ENCODE results near the gene HDAC7.
A peak's percentile ranks its signal among the peaks of the same experiment; 100 is the strongest.

Gene HDAC7

DNA sequence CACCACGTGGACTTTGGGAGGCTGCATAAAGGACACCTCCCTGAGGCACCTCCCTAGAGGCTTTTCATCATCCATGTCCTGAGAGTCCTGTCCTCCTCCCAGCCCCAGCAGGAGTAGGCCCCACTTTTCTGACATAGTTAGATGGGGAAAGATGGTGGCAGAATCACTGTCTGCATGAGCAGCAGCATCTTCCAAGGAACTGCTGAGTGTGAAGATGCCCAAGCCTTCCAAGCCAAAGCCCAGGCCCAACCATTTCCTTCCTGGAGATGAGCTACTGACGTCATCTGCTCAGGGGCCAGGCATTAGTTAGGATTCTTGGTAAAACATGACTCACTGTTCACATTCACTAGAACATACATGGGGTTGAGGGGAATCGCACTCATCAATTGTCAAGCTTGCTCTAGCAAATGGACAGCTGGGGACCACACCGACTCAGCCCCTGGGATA lies 47.8 kb upstream of the HDAC7 start:
- TF ChIP-seq, protein P1, sequence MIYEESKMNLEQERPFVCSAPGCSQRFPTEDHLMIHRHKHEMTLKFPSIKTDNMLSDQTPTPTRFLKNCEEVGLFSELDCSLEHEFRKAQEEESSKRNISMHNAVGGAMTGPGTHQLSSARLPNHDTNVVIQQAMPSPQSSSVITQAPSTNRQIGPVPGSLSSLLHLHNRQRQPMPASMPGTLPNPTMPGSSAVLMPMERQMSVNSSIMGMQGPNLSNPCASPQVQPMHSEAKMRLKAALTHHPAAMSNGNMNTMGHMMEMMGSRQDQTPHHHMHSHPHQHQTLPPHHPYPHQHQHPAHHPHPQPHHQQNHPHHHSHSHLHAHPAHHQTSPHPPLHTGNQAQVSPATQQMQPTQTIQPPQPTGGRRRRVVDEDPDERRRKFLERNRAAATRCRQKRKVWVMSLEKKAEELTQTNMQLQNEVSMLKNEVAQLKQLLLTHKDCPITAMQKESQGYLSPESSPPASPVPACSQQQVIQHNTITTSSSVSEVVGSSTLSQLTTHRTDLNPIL (CRISPR knock-in tag; IDR thresholded peaks at IDR 0.05; ENCODE audit: low read depth), result no peak
- no peak for TF ChIP-seq OSR1 (CRISPR knock-in tag; IDR thresholded peaks at IDR 0.05)
- TF ChIP-seq TOX (CRISPR knock-in tag; IDR thresholded peaks at IDR 0.05; ENCODE audit: borderline replicate concordance), result no peak
- TF ChIP-seq ZC3H10 (CRISPR knock-in tag; IDR thresholded peaks at IDR 0.05), result no peak
- no peak for TF ChIP-seq ZNF565 (CRISPR knock-in tag; conservative IDR thresholded peaks at IDR 0.05; ENCODE audit: low read depth)
- TF ChIP-seq, protein P2, sequence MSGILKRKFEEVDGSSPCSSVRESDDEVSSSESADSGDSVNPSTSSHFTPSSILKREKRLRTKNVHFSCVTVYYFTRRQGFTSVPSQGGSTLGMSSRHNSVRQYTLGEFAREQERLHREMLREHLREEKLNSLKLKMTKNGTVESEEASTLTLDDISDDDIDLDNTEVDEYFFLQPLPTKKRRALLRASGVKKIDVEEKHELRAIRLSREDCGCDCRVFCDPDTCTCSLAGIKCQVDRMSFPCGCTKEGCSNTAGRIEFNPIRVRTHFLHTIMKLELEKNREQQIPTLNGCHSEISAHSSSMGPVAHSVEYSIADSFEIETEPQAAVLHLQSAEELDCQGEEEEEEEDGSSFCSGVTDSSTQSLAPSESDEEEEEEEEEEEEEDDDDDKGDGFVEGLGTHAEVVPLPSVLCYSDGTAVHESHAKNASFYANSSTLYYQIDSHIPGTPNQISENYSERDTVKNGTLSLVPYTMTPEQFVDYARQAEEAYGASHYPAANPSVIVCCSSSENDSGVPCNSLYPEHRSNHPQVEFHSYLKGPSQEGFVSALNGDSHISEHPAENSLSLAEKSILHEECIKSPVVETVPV (CRISPR knock-in tag; IDR thresholded peaks at IDR 0.05), result no peak
- no peak for TF ChIP-seq ZFP3 (CRISPR knock-in tag; IDR thresholded peaks at IDR 0.05)
- no peak for TF ChIP-seq ARNTL (CRISPR knock-in tag; IDR thresholded peaks at IDR 0.05; ENCODE audit: borderline replicate concordance, low read depth)
- TF ChIP-seq SNAI2 (CRISPR knock-in tag; IDR thresholded peaks at IDR 0.05), result no peak
- TF ChIP-seq ISL1 (CRISPR knock-in tag; IDR thresholded peaks at IDR 0.05), result no peak
- no peak for TF ChIP-seq ESRRG (CRISPR knock-in tag; IDR thresholded peaks at IDR 0.05)
- no peak for TF ChIP-seq GLIS3 (CRISPR knock-in tag; IDR thresholded peaks at IDR 0.05)
- TF ChIP-seq, protein P3, sequence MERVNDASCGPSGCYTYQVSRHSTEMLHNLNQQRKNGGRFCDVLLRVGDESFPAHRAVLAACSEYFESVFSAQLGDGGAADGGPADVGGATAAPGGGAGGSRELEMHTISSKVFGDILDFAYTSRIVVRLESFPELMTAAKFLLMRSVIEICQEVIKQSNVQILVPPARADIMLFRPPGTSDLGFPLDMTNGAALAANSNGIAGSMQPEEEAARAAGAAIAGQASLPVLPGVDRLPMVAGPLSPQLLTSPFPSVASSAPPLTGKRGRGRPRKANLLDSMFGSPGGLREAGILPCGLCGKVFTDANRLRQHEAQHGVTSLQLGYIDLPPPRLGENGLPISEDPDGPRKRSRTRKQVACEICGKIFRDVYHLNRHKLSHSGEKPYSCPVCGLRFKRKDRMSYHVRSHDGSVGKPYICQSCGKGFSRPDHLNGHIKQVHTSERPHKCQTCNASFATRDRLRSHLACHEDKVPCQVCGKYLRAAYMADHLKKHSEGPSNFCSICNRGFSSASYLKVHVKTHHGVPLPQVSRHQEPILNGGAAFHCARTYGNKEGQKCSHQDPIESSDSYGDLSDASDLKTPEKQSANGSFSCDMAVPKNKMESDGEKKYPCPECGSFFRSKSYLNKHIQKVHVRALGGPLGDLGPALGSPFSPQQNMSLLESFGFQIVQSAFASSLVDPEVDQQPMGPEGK (CRISPR knock-in tag; IDR thresholded peaks at IDR 0.05; ENCODE audit: borderline replicate concordance), result no peak
- no peak for TF ChIP-seq ZNF8 (CRISPR knock-in tag; IDR thresholded peaks at IDR 0.05)
- TF ChIP-seq, protein P4, sequence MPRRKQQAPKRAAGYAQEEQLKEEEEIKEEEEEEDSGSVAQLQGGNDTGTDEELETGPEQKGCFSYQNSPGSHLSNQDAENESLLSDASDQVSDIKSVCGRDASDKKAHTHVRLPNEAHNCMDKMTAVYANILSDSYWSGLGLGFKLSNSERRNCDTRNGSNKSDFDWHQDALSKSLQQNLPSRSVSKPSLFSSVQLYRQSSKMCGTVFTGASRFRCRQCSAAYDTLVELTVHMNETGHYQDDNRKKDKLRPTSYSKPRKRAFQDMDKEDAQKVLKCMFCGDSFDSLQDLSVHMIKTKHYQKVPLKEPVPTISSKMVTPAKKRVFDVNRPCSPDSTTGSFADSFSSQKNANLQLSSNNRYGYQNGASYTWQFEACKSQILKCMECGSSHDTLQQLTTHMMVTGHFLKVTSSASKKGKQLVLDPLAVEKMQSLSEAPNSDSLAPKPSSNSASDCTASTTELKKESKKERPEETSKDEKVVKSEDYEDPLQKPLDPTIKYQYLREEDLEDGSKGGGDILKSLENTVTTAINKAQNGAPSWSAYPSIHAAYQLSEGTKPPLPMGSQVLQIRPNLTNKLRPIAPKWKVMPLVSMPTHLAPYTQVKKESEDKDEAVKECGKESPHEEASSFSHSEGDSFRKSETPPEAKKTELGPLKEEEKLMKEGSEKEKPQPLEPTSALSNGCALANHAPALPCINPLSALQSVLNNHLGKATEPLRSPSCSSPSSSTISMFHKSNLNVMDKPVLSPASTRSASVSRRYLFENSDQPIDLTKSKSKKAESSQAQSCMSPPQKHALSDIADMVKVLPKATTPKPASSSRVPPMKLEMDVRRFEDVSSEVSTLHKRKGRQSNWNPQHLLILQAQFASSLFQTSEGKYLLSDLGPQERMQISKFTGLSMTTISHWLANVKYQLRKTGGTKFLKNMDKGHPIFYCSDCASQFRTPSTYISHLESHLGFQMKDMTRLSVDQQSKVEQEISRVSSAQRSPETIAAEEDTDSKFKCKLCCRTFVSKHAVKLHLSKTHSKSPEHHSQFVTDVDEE (CRISPR knock-in tag; IDR thresholded peaks at IDR 0.05), result no peak
- no peak for TF ChIP-seq CSDC2 (CRISPR knock-in tag; IDR thresholded peaks at IDR 0.05)
- TF ChIP-seq ZNF70 (CRISPR knock-in tag; IDR thresholded peaks at IDR 0.05), result no peak
- TF ChIP-seq ZFP30 (CRISPR knock-in tag; IDR thresholded peaks at IDR 0.05), result no peak
- no peak for TF ChIP-seq TCF4 (CRISPR knock-in tag; IDR thresholded peaks at IDR 0.05; ENCODE audit: borderline replicate concordance)
- TF ChIP-seq PPARA (CRISPR knock-in tag; IDR thresholded peaks at IDR 0.05; ENCODE audit: borderline replicate concordance), result no peak
- peak; percentile 43 for ATAC-seq

DNA sequence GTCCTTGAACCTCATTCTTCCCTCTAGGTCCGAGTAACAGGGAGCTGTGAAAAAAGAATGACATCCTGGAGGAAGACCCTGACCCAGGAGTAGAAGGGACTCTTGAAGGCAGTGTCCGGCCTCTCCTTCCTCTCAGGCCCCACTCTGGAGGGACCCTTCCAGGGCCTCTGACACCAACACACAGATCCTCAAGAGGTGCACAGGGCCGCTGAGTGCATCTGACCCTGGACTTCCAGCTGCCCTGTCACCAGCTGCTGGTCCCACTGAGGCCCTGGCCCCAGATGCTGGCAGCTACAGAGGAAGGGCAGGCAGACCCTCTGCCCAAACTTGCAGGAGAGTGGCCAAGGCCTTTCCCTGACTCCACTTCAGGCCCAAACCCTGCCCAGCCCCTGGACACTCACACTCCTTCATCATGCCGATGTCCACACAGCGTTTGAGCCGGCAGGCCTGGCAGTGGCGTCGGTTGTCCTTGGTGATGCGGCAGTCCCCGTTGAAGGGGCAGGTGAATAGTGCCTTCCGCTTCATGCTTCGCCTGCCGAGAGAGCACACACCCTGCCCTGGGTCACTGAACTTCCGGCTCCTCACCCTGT lies 45.0 kb upstream of the HDAC7 start:
- TF ChIP-seq, protein P5, sequence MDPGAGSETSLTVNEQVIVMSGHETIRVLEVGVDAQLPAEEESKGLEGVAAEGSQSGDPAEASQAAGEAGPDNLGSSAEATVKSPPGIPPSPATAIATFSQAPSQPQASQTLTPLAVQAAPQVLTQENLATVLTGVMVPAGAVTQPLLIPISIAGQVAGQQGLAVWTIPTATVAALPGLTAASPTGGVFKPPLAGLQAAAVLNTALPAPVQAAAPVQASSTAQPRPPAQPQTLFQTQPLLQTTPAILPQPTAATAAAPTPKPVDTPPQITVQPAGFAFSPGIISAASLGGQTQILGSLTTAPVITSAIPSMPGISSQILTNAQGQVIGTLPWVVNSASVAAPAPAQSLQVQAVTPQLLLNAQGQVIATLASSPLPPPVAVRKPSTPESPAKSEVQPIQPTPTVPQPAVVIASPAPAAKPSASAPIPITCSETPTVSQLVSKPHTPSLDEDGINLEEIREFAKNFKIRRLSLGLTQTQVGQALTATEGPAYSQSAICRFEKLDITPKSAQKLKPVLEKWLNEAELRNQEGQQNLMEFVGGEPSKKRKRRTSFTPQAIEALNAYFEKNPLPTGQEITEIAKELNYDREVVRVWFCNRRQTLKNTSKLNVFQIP (CRISPR knock-in tag; IDR thresholded peaks at IDR 0.05; ENCODE audit: borderline replicate concordance, low read depth), result no peak
- TF ChIP-seq, protein P4 (CRISPR knock-in tag; IDR thresholded peaks at IDR 0.05), result no peak
- TF ChIP-seq ISL1 (CRISPR knock-in tag; IDR thresholded peaks at IDR 0.05) (no peak), ESRRG (CRISPR knock-in tag; IDR thresholded peaks at IDR 0.05) (no peak), SNAI2 (CRISPR knock-in tag; IDR thresholded peaks at IDR 0.05) (no peak), ZNF70 (CRISPR knock-in tag; IDR thresholded peaks at IDR 0.05) (no peak), TCF4 (CRISPR knock-in tag; IDR thresholded peaks at IDR 0.05; ENCODE audit: borderline replicate concordance) (no peak)
- TF ChIP-seq, protein P1 (CRISPR knock-in tag; IDR thresholded peaks at IDR 0.05; ENCODE audit: low read depth), result no peak

More for the DNA sequence above, 45.0 kb upstream of the HDAC7 start:
- no peak for ATAC-seq
